ENCODE results near the gene ANKRD39. TPM values are rescaled to one million over a fixed set of nuclear protein-coding genes. Genes with fewer than 3 reads are reported as not detected.

Gene ANKRD39
- total RNA-seq, 6 donors from 2014 or later, result 7.1 to 13.6 (median 11.3) TPM

DNA sequence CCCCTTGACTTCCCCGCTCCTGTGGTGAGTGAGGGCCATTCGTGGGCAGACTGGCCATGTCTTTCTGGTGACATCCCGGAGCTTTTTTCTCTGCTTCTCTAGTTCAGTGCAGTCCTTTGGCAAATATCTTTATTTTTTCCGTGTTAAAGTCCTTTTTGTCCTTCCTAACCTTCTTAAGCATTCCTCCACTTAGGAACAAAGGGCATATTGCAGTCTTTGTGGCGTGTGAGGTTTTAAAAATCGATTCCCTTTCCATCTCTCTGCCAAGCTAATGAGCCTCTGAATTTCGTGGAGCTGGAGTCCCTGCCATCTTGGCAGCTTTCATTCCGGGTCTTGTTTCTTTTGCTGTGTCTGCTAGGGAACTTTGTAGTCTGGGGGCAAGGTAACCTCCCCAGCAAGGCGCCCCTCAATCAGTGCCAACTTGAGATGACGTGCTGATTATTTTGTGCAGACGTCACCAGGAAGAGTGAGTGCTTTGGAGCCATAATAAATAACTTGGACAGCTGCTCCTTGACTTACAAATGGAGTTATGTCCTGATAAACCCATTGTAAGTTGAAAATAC is 36.6 kb downstream of the ANKRD39 start:
- Histone ChIP-seq H3K4me1 (peaks cover 34 to 54% (median 48%) of the 10 kb centered on the region in 4 donors), H3K4me3 (no peak overlapping the region), H3K27ac (no peak overlapping the region), H3K36me3 (peaks cover 0 to 34% (median 13%) of the 10 kb centered on the region in 4 donors), H3K9me3 (no peaks in the 10 kb centered on the region), H3K27me3 (no peaks in the 10 kb centered on the region)
- no peak for TF ChIP-seq POLR2AphosphoS5 (IDR thresholded peaks at IDR 0.05)
- no peak for TF ChIP-seq EP300 (IDR thresholded peaks at IDR 0.05)
- TF ChIP-seq POLR2A (IDR thresholded peaks at IDR 0.05), result no peak
- TF ChIP-seq, protein P1, sequence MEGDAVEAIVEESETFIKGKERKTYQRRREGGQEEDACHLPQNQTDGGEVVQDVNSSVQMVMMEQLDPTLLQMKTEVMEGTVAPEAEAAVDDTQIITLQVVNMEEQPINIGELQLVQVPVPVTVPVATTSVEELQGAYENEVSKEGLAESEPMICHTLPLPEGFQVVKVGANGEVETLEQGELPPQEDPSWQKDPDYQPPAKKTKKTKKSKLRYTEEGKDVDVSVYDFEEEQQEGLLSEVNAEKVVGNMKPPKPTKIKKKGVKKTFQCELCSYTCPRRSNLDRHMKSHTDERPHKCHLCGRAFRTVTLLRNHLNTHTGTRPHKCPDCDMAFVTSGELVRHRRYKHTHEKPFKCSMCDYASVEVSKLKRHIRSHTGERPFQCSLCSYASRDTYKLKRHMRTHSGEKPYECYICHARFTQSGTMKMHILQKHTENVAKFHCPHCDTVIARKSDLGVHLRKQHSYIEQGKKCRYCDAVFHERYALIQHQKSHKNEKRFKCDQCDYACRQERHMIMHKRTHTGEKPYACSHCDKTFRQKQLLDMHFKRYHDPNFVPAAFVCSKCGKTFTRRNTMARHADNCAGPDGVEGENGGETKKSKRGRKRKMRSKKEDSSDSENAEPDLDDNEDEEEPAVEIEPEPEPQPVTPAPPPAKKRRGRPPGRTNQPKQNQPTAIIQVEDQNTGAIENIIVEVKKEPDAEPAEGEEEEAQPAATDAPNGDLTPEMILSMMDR (IDR thresholded peaks at IDR 0.05), result no peak
- WGBS, 2 donors, result 75 to 81% methylated on average over 11 of the region's 11 CpGs
- ATAC-seq (ENCODE audit: low FRiP score in 2 of 2) (no peak), DNase-seq (no peak)

DNA sequence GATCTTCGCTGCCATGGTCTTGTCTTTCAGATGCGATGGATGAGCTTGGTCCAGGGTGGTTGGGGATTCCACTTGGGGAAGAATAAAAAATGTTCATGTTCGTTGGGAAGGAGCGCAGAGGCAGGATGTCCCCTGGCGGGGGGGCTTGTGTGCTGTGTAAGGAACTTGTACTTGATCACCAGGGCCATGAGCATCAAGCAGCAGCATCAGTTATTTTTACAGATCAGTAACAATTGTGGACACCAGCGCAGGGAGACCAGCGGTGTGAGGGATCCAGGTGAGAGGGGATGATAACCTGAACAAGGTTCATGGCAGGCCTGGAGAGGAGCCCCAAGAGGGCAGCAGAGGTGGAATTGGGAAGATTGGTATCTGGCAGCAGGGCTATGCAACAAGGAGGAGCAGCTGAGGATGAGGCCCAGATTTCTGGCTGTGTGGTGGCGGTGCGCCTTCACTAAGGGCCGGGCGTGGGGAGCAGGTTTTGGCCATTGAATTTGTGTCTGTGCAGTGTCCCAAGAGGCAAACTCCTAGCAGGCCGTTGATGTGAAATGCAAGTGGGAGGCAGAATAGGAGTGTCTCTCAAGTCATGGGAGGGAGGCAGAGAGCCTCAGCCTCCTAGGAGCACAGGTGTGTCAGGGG is 37.8 kb downstream of the ANKRD39 start:
- DNase-seq (no peak), ATAC-seq (ENCODE audit: low FRiP score in 2 of 2) (no peak)
- H3K27me3 ChIP-seq, result no peaks in the 10 kb centered on the region
- H3K4me3 ChIP-seq, result no peak overlapping the region
- WGBS, 2 donors, result 88 to 90% methylated on average over 12 of the region's 12 CpGs
- TF ChIP-seq POLR2A (IDR thresholded peaks at IDR 0.05) (no peak), POLR2AphosphoS5 (IDR thresholded peaks at IDR 0.05) (no peak), EP300 (IDR thresholded peaks at IDR 0.05) (no peak)
- TF ChIP-seq, protein P1 (IDR thresholded peaks at IDR 0.05), result no peak
- no peak overlapping the region for H3K27ac ChIP-seq
- peaks cover 0 to 22% (median 5%) of the 10 kb centered on the region in 4 donors for H3K36me3 ChIP-seq
- peaks cover 37 to 60% (median 54%) of the 10 kb centered on the region in 4 donors for H3K4me1 ChIP-seq
- H3K9me3 ChIP-seq, result no peaks in the 10 kb centered on the region

DNA sequence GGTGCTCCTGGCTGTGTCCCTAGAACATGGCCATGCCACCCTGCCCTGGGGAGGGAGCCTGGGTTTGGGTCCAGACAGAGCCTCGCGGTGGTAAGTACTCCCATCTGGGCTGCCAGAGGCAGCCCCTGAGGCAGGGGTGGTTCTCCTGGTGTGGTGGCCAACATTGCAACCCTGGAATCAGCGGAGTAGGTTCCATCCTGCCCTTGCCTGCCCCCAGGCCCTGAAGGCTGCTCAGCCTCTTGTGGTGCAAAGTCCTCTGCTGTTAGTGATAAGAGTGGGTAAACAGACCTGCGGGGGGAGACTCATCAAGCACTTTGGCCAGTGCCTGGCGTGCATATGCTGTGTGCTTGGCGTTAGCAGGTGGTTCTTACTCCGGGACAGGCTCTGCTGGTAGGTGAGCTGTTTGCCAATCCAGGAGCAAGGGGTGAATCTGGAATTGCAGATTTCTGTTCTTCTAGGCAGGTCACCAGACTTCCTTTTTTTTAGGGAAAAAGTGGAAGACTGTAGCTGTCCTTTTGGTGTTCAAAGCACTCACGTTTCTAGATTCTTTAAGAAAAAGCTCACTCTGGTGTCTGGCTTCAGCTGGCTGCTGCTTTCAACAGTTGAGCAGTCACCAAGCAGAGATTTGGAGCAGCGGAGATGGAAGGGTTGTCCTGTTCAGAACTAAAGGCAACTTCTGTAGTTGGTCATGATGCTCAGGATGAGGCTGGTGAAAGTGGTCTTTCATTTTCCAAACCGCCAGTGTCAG is 38.5 kb downstream of the ANKRD39 start:
- Histone ChIP-seq H3K36me3 (peaks cover 0 to 16% (median 2%) of the 10 kb centered on the region in 4 donors), H3K4me3 (peak overlapping the region in 1 of 4 donors; percentile 20), H3K27ac (no peak overlapping the region), H3K27me3 (no peaks in the 10 kb centered on the region), H3K9me3 (no peaks in the 10 kb centered on the region), H3K4me1 (peaks cover 39 to 57% (median 54%) of the 10 kb centered on the region in 4 donors)
- ATAC-seq (ENCODE audit: low FRiP score in 2 of 2), result peak in 1 of 2 donors; percentile 17
- TF ChIP-seq EP300 (IDR thresholded peaks at IDR 0.05) (no peak), POLR2AphosphoS5 (IDR thresholded peaks at IDR 0.05) (no peak), POLR2A (IDR thresholded peaks at IDR 0.05) (no peak)
- TF ChIP-seq, protein P1 (IDR thresholded peaks at IDR 0.05), result no peak
- peak in 1 of 2 donors; percentile 76 for DNase-seq
- 63 to 76% methylated on average over 7 to 10 of the region's 10 CpGs for WGBS, 2 donors

DNA sequence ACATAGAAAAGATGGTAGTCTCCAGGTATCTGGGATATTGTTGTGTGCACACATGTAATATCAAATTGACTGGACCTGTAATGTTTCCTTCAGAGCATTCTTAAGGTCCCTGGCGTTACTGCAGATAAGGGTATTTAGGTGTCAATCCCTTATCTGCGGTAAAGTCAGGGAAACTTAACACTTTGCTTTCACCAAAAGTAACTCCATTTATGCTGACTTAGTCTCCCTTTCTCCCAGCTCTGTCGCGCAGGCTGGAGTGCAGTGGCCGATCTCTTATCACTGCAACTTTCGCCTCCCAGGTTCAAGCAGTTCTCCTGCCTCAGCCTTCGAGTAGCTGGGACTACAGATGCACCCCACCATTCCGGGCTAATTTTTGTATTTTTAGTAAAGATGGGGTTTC is 39.9 kb downstream of the ANKRD39 start:
- no peaks in the 10 kb centered on the region for H3K27me3 ChIP-seq
- peaks cover 0 to 7% (median 2%) of the 10 kb centered on the region in 4 donors for H3K36me3 ChIP-seq
- ATAC-seq (ENCODE audit: low FRiP score in 2 of 2) (no peak), DNase-seq (no peak)
- no peak for TF ChIP-seq POLR2AphosphoS5 (IDR thresholded peaks at IDR 0.05)
- TF ChIP-seq POLR2A (IDR thresholded peaks at IDR 0.05), result no peak
- TF ChIP-seq EP300 (IDR thresholded peaks at IDR 0.05), result no peak
- TF ChIP-seq, protein P1 (IDR thresholded peaks at IDR 0.05), result no peak
- no peak overlapping the region for H3K27ac ChIP-seq
- H3K9me3 ChIP-seq, result no peaks in the 10 kb centered on the region
- peak overlapping the region in 3 of 4 donors; percentile 75 to 94 (median 77) for H3K4me3 ChIP-seq
- peaks cover 39 to 55% (median 47%) of the 10 kb centered on the region in 4 donors for H3K4me1 ChIP-seq
- WGBS, 2 donors, result 75 to 84% methylated on average over 8 of the region's 8 CpGs
